Stimulated activated CD4-positive, alpha-beta T cell treated with anti-CD3 and anti-CD28 coated beads, Interleukin-4, amount 100 ng/mL, for 24 hours (primary cell): ENCODE data around the gene THEM4.

ENCODE experiments used
- DNase-seq: peaks from one replicate; pipeline ENCODE4 v3.0.0-alpha.2; 2020

Gene THEM4

DNA sequence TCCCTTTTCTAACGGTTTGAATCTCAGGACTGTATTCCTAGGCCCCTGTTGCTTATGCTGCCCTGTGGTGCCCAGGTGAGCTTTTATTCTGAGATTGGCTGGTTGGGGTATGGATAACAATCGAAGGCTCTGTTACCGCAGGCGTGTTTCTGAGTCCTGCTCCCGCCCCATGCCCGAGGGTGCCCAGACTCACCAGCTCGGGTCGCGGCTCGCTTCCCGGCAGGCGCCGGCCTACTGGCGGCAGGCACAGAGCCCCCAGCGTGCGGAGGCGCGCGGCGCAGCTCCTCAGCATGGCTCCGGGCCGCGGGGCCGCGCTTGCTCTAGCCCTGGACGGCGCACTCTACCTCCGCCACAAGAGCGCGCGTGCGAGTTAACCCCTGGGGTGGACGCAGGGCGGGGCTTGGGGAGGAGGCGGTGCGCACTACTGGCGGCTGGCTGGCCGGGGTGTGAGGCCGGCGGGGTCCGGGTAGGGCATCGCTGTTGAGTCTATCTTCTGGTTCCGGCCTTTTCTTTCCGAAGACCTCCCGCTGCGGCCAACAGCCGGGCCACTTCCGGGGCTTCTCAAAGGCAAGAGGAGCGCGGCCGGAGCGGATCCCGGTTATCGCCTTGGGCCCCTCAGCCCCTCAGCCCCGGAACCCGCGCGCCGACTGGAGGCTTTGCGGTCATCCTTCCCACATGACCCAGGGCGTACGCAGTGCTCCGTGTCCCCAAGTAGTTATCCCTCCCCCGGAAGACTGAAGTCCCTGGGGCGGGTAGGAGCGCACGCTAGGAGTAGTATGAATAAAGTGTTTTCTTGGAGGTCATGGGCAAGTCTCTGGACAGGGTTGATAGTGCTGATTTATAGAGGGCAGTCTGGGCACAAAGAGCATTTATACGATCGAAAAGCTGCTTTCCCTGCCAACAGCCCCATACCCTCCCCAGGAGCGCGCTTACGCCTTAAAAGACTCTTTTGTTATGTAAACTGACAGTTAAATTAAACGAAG is at the start of gene THEM4:
TSS of gene THEM4 (minus strand) at position 345 of the 983 bp plus-strand sequence. CDS start at position 292, 53 bp downstream.
- peak; percentile 97 for DNase-seq

DNA sequence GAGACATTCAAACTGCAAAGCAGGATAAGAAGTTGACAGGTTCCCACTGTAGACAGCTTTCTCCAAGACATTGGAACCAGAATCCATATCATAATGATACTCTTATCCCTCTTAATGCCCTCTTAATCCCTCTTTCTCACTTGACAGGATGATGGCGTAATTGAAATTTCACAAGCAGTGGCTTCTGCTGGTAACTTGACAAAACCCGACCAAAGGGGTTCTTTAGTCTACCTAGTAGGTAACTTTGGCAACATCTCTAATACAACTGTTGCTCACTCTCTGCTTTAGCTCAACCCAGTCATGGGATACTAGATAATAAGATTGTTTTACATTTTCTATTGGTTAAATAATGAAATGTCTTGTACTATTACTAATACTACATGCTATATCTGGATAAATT is 49.6 kb upstream of the THEM4 start:
- DNase-seq = no peak

DNA sequence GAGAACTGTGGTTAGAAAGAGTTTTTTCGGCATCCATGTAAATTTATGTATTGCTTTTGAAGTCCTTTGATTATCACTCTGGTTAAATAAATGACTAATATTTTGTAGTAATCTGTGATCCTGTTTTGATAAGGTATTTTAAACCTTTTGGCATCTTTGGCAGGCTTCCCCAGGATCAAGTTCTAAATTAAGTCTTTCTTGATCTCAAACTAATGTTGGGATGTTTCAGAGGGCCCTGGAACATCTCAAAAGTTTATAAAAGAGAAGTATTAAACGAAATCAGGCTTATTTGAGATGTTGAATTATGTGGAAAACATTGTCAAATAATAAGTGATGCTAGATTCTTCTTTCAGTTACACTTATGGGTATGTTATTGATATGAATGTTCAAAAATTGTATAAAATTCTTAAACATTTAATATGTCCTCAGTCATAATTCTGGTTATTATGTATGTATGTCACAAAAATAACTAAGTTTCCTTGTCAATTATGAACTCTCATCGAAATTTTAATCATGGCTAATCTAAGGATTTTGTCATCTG is 47.7 kb upstream of the THEM4 start:
- DNase-seq = no peak

DNA sequence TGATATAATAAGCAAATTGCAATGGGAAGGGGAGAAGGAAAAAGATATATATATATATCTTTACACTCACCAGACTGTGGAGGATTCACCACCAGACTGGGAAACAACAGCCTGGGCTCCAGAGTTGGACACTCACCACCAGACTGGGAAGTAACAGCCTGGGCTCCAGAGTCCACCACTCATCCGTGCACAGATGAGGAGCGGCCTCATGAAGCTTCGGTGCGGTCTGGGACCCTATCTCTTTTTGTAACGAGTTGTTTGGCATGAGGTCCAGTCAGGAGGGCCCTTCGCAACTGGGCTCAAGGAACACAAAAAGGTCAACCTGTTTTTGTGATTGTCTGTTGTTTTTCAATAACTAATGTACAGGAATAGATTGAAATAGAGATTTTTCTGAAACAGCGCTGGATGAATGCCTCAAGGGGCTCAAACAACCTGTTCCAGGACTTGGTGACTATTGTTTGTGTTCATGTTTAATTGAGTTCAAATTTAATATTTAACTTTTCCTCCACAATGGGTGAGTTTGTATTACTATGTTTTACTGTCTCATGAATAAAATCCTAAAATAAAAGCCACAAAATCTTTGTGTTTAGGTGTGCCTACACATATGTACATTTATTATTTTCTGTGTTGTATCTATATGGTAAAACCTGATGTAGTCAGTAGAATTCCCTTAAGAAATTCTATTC is 44.2 kb upstream of the THEM4 start:
- no peak for DNase-seq

DNA sequence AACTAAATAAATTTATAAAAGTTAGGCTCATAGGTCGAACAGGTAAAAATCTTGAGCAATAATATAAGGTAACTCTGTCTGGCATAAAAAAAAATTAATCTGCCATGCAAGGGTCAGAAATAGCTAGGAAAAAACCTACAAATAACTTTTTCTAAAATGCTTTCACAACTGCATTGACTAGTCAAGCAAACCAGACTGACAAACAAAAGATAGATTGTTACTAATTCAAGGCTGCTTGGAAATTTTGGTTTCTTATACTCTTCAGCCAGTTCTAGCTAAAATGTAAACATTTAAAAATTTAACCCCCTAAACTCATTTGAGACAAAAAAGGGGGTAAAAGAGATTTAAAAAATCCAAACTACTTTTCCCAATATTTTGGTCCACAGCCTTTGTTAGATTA is 43.5 kb upstream of the THEM4 start:
- no peak for DNase-seq

DNA sequence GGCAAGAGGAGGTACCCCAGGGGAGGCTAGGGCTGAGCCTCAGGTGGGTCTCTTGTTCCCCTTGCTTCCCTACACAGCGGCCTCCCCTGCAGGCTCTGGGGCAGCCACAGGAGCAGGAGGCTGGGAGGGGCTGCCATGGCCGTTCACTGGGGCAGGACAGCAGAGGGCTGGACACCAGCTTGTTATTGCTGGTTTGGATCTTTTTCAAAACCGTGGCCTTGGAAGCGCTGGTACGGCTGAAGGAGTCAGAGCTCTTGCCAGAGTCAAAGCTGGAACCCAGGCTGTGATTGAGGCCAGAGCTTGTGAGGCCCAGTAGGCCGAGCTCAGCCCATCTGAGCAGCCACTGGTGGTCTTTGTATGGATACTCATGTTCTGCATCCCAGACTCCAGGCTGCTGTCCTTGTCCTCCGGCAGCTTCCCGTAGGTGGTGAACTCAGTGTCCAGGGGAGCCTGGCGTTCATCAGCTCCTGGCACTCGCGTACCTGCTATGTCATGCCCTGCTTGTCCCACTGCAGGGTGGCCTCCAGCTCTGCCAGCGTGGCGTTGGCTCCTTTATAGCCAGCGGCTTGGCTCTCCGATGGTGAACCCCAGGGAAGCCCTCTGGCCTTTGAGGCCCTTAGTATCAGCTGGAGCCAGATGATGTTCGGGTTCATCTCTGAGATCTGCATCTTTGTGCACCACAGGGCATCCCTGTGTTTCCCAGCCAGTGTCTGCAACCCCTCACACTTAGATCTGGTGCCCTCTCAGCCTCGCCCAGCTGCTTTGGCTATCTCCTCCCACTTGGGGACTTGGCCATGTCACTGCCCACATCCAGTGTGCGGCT is 40.3 kb upstream of the THEM4 start:
- DNase-seq = no peak

DNA sequence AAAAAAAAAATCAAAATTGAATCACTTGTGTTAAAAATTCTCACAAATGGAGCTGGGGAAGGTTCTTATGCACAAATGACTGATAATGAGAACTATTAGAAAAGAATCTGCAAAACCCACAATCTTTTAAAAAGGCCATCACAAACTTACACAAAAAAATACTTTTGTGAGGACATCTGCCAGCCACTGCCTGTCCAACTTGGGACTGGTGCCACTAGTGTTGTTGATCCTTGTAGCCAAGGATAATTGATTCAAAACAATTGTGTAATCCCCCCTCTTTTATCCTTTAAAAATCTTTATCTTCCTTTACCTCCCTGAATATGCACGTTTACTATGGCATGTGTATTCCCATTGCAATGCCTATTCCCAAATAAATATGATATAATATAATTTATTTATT is 39.2 kb upstream of the THEM4 start:
- no peak for DNase-seq

DNA sequence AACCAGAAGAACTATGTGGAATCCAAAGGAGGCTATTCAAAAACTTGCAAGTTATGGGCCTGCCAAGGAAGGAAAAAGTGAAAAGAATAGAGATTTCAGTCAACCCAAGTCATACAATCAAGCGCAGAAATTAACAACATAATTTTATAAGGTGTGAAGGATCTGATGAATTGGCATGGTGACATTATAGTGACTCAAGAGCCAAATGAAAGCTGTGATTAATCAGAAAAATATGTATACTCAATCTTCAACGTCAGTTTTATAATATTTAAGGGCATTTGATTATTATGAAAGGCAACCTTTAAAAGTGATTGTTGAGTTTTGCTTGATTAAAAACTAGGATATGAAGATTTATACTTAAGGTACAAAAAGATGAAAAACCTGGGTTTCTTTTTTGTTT is 37.8 kb upstream of the THEM4 start:
- DNase-seq = no peak

DNA sequence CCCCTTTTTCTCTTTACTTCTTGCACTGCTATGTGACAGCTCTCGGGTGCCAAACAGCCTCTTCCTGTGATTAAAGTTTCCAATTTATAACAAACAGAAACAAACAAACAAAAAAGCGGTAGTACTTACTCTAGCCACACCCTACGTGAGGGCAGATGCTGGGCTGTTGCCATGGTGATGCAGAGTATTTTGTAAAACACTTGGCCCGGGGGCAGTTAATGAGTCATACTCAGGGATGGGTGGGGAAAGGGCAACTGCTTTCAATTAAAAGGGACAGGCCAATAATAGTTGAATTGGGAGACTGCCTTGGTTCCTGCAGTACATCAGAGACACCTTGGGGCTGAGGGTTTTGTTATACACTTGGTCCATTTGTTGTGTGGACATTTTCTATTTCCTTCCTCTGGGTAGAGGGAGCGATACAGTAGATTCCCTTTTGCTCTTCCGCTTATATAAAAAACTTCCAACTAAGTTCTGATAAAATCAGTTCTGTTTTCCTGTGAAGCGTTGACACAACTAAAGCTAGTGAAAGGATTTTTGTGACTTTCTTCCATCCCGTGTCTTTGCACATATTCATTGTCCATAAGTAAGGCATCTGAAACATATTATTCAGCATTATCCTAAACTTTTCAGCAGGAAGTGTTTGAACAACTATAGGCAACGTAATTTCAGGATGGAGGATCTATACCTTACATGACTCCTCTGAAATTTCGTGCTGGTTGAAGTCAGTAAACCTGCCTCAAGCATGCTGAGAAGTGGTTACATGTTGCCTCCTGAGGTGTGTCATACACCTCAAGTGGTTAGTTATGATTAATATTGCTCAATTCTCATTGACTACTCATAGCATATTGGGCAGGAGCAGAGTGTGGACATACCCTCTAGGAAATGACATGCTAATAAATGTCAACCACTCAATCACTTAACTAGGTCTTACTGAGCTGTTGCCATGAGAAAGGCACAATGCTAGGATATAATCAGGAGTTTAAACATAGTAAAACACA is 36.7 kb upstream of the THEM4 start:
- peak; percentile 81 for DNase-seq

DNA sequence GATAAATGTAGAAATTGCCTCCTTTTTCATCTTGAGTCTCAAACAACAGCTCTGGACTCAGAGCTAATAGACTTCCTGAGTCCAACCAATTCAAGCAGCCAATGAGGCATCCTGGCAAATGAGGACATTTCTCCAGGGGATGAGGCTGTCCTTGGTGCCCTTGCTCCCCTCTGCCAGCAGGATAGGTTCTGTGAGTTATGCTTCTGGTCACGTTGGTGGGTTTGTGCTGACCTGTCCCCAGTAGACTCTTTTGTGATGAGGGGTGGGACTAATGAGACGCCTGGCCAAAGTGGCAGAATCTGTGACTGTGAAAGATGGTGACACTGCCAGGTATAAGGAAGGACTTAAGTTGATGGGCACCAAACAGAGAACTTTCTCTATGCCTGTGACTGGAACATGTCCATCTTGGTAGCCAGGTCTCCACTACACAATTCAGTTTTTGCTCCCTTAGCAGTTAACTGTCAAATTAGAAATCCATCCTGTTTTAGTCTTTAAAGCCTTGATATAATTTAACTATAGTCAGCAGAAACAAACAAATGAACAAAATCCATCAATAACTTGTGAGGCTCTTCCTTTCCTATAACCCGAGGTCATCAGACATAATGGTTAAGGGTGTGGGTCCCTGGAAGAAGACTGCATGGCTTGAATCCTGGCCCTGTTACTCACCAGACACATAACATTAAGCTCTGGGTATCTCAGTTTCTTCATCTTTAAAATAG is 35.7 kb upstream of the THEM4 start:
- no peak for DNase-seq

DNA sequence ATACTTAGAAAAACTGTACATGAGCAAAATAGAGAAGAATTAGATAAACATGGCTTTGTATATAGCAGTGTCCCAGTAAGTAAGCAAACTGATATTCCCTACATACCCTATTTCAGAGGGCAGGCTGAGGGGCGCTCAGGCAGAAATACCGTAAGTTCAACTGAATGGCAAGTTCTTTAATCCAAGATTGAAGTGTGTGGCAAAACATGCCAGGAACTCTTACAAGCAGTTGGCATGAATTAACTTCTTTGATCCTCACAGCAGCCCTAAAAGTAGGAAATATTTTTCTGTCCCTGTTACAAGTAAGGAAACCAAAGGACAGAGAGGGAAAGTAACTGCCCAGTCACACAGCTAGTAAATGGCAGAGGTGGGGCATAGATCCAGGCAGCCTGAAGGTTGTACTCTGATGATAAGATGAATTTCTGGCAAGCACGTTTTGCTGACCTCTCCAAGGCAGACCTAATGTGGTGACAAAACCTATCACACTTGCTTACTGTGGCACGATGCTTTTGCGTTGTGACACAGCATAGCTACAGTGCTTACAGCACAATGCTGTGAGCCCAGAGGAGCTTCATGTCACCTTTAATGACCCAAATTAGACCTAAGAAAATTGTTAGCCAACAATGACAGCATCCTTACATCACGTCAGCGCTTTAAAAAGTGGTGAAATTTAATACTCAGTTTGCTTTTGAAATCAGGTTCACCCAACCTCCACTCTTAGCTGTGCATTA is 35.0 kb upstream of the THEM4 start:
- DNase-seq = no peak

DNA sequence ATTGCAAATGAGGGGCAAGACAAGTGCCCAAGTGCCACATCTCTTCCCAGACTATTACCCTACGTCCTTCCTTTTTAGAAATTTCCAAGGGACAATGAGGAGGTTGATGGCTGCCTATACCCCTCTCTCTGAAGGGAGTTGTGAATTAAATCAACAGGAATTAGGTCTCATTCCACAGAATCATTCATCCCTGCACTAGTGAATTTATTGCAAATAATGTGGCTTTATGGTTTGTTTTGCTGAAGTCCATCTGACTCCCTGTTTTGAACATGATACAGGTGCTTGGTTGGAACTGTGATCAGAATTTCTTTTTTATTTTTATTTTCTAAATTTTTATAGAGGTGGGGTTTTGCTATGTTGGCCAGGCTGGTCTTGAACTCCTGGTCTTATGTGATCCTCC is 34.3 kb upstream of the THEM4 start:
- DNase-seq = no peak

DNA sequence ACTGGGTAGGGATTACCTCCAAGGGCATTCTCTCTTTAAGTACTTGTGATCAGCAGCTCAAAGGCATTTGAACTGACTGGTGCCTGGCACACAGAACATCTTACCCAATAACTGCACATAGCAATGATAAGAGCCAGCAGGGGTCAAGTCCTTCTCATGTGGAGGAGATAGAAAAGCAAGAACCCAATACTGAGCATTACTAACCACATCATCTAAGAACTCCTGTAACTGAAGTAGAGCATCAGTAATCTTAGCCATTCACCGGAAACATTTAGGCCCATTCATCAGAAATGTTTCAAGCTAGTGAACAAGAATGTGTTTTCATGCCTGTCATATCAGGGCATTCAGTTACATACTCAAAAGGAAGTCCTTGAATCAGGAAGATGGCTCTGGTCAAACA is 33.6 kb upstream of the THEM4 start:
- DNase-seq = no peak

DNA sequence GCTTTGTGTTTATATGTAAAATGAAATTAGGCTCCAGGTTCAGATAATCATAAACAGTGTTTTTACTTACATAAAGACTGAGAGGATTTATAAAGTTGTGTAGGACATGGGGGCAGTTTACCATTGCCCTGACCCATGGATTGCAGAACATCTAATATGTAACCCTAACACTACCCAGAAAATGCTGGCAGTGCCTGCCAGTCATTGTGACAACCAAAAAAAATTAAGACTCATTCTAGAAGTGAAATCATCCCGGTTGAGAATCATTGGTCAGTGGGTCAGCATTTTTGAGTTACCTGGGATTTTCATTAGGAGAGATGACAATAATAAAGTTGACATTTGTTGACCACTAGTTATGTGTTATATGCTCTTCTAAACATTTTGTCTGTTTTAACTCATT is 31.2 kb upstream of the THEM4 start:
- DNase-seq = no peak

DNA sequence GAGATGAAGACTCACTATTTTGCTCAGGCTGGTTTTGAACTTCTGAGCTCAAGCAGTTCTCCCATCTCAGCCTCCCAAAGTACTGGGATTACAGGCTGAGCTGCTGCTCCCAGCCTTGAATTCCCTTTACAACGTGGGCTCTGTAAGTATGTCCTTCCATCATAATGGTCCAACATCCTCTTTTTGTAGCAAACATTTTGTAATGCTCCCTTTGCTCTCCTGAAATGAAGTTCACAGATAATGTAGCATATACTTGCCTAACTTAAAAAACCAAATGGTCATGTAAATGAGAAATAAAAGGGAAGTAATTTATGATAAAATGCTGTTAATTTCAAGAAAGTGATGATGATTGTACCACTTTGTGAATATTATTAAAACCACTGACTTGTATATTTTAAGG is 30.5 kb upstream of the THEM4 start:
- DNase-seq = no peak

DNA sequence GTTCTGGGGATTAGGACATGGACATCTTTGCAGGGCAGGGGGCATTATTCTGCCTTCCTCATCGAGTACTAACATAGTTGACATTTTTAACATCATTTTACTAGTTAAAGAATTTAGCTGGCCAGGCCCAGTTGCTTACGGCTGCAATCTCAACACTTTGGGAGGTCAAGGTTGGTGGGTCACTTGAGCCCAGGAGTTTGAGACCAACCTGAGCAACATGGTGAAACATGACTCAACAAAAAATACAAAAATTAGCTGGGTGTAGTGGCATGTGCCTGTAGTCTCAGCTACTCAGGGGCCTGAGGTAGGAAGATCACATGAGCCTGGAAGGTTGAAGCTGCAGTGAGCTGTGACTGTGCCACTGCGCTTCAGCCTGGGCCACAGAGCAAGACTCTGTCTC is 29.8 kb upstream of the THEM4 start:
- no peak for DNase-seq

DNA sequence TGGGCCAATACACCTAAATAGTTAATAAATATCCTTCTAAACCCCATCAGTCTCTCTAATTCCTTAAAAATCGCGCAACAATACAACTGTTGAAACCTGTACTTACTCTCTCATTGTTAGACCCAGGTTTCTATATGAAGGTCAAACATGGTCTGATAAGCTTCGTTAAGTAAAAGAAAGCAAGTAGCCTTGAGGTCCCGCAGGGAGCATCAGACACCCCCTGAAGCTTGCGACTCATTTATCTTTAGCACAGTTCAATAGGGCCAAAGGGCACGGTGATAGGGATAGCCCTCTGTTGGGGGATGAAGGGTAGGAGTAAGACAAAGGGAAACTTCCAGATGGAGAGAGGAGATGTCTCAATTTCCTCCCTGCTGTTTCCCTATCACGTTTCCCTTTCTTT is 27.3 kb upstream of the THEM4 start:
- DNase-seq = no peak

DNA sequence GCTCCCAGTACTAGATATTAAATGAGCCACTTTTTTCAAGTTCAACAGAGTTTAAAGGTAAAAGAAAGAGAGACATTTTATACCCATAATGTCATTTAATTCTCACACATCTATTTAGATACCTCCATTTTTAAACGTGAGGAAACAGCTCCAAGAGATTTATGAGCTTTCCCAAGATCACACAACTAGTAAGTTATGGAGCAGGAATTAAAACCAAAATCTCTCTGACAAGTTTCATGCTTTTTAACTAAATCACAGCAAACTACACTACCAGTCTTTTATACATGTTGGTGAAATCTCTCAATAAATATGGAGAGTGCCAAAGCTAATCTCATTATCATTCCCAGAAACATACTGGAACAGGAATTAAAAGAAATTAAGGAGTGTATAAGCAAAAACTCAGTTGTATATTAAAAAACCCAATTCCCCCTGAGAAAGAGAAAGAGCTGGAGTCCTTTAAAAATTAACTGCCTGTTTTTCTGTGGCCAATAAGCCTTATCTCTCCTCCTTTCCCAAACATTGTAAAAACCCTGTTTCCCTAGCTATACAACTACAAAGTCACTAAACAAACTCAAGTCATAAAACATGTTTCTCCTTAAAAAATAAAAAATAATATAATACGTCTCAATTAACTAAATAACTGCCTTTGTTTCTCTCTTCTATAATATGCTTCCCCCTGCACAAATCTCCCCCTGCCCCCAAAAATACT is 26.7 kb upstream of the THEM4 start:
- DNase-seq = no peak

DNA sequence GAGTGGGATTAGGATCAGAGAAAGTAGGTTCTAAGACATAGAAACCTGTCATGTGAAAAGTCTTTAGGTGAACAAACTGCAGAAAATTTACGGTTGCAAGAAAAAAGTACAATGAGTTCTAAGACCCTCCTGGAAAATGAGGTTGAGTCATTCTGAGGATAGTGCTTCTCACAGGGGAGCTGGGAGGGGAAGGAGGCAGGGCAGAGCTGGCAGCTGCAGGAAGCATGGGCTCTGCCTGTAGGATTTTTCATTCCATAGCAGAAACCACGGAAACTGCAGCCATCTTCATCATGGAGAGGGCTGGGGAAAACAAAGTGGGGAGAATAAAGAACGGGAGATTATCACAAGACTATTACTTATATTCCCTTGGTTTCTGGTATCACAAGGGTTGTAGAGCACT is 25.8 kb upstream of the THEM4 start:
- no peak for DNase-seq

DNA sequence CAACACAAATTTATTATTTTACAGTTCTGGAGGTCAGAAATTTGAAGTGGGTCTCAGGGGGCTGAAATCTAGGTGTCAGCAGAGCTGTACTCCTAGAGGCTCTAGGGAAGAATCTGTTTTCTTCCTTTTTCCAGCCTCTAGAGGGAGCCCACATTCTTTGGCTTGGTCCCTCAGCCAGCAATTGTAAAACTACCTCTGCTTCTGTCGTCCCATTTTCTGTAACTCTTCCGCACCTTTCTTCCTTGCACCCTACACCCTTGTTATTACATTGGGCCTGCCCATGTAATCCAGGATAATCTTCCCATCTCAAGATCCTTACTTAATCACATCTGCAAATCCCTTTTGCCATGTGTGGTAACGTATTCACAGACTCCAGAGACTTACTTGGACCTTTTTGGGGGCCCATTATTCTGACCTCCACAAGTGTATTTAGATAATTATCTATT is 24.8 kb upstream of the THEM4 start:
- peak; percentile 59 for DNase-seq
